HUES64 (cell line): ENCODE results near the gene NPW.
A peak's percentile ranks its signal among the peaks of the same experiment; 100 is the strongest.

Source experiments
- H3K27ac ChIP-seq: 2 replicates; pipeline ENCODE4 v1.7.0; 2013; ENCODE audit warnings: low read depth, low read length, inconsistent platforms
- H3K27me3 ChIP-seq: 2 replicates; pipeline ENCODE4 v1.6.1; 2013; ENCODE audit warnings: mild to moderate bottlenecking, low read length; ENCODE audit not compliant: insufficient read depth
- H3K36me3 ChIP-seq: 2 replicates; pipeline ENCODE4 v1.6.1; 2013; ENCODE audit warnings: mild to moderate bottlenecking, low read length; ENCODE audit not compliant: insufficient read depth
- H3K4me1 ChIP-seq: 2 replicates; pipeline ENCODE4 v1.6.1; 2013; ENCODE audit warnings: mild to moderate bottlenecking, low read length, moderate library complexity; ENCODE audit not compliant: insufficient read depth
- H3K4me3 ChIP-seq: 2 replicates; pipeline ENCODE4 v1.5.1; 2013; ENCODE audit warnings: mild to moderate bottlenecking, low read length, moderate library complexity
- H3K9ac ChIP-seq: 2 replicates; pipeline ENCODE4 v1.6.1; 2013; ENCODE audit warnings: mild to moderate bottlenecking, low read depth, low read length
- H3K9me3 ChIP-seq: 2 replicates; pipeline ENCODE4 v1.6.1; 2013; ENCODE audit warnings: low read depth, low read length; ENCODE audit not compliant: insufficient read depth
- WGBS: fragments of 150-250, 120-280 bp; methylation state at CpG from one replicate; pipeline ENCODE4 v1.1.7; 2013; ENCODE audit warnings: missing lambda C conversion rate; 5-methylcytosine and 5-hydroxymethylcytosine counted together

Gene NPW

DNA sequence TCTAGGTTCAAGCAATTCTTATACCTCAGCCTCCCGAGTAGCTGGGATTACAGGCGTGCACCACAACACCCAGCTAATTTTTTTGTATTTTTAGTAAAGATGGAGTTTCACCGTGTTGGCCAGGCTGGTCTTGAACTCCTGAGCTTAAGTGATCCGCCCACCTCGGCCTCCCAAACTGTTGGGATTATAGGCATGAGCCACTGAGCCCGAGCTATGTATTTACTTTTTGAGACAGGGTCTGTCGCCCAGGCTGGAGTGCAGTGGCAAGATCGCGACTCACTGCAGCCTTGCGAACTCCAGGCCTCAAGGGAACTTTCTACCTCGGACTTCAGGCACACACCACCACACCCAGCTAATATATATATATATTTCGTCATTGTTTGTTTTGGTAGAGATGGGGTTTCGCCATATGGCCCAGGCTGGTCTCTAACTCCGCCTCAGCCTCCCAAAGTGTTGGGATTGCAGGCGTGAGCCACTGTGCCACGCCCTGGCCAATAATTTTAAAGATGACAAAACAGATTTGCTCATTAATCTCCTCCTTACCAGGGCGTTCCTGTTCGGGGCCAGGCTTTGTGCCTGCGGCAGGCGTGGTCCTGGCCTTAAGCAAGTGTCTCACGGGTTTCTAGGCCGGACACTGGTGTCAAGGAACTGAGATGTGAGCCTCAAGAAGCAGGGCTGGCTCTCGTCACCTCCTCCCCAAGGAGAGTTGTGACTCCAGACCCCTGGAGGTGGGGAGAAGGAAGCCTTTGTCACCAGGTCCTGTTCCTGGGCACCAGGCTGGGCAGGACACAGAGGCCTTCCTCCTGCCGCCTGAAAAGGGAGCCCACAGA lies 4.3 kb upstream of the NPW start:
- Histone ChIP-seq H3K4me1 (0 out of 2 replicates have a peak, but pooled peaks cover 3% of the 10 kb centered on the region), H3K9me3 (no peaks in the 10 kb centered on the region), H3K27ac (no peak overlapping the region), H3K9ac (no peak overlapping the region), H3K27me3 (peaks cover 28% of the 10 kb centered on the region), H3K36me3 (no peaks in the 10 kb centered on the region), H3K4me3 (no peak overlapping the region)
- 93% methylated on average over 23 of the region's 24 CpGs for WGBS

DNA sequence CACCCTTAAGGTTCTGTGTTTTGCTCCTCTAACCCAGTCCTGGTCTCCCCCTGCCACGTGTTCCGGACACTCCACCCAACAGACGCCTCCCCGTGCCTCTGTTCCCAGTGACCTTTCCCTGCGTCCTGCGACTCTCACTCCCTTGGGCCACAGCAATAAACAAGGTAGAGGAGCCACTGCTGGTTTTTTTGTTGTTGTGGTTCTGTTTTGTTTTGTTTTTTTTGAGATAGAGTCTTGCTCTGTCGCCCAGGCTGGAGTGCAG lies 3.7 kb upstream of the NPW start:
- 94% methylated on average over 7 of the region's 7 CpGs for WGBS
- H3K27ac ChIP-seq: no peak overlapping the region
- H3K36me3 ChIP-seq: no peaks in the 10 kb centered on the region
- no peaks in the 10 kb centered on the region for H3K9me3 ChIP-seq
- H3K4me1 ChIP-seq: no peaks in the 10 kb centered on the region
- H3K4me3 ChIP-seq: no peak overlapping the region
- peaks cover 33% of the 10 kb centered on the region for H3K27me3 ChIP-seq
- no peak overlapping the region for H3K9ac ChIP-seq

DNA sequence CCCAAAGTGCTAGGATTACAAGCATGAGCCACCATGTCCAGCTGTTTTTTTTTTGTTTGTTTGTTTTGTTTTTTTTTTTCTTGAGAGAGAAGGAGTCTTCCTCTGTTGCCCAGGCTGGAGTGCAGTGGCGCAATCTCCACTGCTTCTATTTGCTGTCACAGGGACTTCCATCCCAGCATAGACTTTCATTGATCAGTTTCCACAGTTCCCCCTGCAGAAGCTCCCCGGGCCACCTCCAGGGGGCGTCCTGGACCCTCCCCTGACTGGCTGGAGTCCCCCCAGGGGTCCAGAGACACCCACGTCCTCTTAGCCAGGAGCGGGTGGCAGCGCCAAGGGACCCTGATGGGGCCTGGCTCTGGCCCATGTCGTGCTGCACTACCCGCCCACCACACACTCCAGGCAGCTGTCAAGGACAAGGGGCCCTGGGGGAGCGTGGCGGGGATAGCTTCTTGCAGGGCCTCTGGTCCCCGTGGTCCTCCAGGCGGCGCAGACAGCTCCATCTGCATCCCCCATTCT lies 3.1 kb upstream of the NPW start:
- Histone ChIP-seq H3K4me1 (no peaks in the 10 kb centered on the region), H3K27ac (no peak overlapping the region), H3K4me3 (no peak overlapping the region)

DNA sequence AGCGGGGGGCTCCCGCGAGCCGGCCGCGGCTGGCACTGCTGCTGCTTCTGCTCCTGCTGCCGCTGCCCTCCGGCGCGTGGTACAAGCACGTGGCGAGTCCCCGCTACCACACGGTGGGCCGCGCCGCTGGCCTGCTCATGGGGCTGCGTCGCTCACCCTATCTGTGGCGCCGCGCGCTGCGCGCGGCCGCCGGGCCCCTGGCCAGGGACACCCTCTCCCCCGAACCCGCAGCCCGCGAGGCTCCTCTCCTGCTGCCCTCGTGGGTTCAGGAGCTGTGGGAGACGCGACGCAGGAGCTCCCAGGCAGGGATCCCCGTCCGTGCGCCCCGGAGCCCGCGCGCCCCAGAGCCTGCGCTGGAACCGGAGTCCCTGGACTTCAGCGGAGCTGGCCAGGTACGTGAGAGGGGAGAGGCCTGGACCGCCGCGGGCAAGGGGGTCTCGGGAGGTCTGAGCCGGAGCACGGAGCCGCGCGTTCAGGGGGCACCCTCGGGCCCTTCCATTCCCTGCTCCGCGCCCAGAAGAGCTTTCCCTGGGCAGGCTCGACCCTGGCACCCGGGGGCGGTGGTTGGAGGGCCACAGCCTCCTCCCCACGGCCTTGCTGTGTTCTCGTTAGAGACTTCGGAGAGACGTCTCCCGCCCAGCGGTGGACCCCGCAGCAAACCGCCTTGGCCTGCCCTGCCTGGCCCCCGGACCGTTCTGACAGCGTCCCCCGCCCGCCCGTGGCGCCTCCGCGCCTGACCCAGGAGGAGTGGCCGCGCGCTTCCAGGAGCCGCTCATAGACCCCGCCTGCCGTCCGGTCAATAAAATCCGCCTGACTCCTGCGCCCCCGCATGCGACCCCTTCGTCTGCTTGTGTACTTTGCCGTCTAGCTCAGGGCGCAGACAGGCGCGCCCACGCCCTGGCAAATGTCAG lies 591 bp downstream of the NPW start:
- no peaks in the 10 kb centered on the region for H3K4me1 ChIP-seq
- no peaks in the 10 kb centered on the region for H3K36me3 ChIP-seq
- H3K27me3 ChIP-seq: peaks cover 61% of the 10 kb centered on the region
- peak overlapping the region; percentile 48 for H3K4me3 ChIP-seq
- no peak overlapping the region for H3K27ac ChIP-seq
- no peaks in the 10 kb centered on the region for H3K9me3 ChIP-seq
- H3K9ac ChIP-seq: peak overlapping the region; percentile 44; the same call in 1 of the 2 replicates
- 3% methylated on average over 96 of the region's 96 CpGs for WGBS

More for the DNA sequence above, 3.1 kb upstream of the NPW start:
- WGBS: 58% methylated on average over 13 of the region's 13 CpGs
- Histone ChIP-seq H3K27me3 (peaks cover 39% of the 10 kb centered on the region), H3K9ac (no peak overlapping the region), H3K36me3 (no peaks in the 10 kb centered on the region), H3K9me3 (no peaks in the 10 kb centered on the region)

DNA sequence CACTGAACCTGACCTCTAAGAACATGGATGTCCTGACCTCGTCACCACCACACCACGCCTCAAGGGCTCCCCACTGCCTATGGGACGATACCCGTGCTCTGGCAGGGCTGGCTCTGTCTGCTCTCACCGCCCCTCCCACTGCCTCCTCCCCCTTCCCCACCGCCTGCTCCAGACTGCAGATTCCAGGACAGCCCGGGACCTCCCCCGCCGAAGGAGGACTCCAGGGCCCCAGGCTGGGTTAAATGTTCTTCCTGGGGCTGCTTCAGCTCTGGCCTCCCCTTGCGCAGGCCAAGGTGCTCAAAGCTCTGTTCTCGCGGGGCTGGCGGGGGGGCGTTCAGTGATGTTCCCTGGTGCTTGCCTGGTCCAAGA lies 3.1 kb downstream of the NPW start:
- WGBS: 2% methylated on average over 14 of the region's 14 CpGs
- peak overlapping the region; percentile 58 for H3K4me3 ChIP-seq
- H3K9ac ChIP-seq: no peak overlapping the region
- no peaks in the 10 kb centered on the region for H3K9me3 ChIP-seq
- H3K36me3 ChIP-seq: no peaks in the 10 kb centered on the region
- H3K4me1 ChIP-seq: no peaks in the 10 kb centered on the region
- no peak overlapping the region for H3K27ac ChIP-seq
- peaks cover 77% of the 10 kb centered on the region for H3K27me3 ChIP-seq

DNA sequence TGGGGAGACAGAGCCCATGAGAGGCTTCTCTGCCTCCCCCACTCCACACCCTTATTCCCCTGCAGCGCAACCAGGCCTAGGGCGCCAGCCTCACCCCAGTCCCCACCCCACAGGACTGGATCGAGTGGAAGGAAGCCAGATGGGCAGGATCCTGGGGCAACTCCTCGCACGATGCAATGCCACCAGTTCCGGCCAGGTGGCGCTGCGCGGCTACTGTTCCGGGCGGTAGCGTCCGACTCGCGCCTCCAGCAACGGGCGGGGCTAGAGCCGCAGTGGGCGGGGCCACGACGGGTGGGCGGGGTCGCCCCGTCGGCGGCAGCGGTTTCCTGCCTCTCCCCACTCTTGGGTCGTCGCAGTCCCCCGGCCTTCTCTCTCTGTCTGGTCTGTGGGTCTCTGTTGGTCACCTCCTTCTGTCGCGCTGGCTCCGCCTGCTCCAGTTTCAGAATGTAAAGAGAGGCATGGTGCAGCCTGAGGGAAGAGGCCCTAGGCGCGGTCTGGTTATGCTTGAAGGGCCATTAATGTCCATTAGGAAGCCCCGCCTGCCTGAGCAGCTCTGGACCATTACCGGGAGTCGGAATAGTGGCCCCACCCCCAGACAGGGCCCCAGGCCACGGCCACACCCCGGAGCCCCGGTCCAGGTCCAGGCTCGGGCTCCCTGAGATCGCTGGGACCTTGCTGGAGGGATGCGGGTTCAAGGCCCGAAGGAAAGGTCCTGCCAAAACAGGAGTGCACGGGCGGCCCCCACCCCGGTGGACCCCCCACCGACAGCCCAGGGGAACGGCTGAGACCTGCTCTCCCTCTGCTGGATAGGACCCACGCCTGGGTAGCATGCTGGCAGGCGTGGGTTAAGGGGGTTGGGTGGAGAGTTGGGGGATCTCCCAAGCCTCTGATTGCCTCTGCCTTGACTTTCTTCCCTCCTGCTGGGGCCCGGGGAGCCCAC lies 3.8 kb downstream of the NPW start:
- Histone ChIP-seq H3K9me3 (no peaks in the 10 kb centered on the region), H3K36me3 (no peaks in the 10 kb centered on the region), H3K9ac (no peak overlapping the region), H3K27me3 (peaks cover 79% of the 10 kb centered on the region), H3K27ac (no peak overlapping the region), H3K4me3 (peak overlapping the region; percentile 58), H3K4me1 (no peaks in the 10 kb centered on the region)
- WGBS: 10% methylated on average over 53 of the region's 53 CpGs

DNA sequence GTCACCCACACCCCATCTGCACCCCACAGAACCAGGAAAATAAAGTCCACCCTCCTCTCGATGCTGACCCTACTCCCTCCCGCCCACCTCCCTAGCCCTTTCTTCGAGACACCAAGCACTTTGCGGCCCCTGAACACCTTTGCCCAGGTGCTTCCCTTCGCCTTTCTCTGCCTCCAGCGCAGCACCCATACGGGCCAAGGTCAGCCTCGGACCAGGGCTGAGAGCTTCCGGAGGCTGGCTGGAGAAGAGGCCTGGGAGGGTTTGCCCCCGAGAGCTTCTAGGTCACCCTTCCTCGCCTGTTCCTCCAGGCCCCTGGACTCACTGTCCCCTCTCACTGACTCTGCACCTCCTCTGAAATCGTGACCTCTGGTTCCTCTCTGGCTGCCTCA lies 4.4 kb downstream of the NPW start:
- peak overlapping the region; percentile 58; the same call in 1 of the 2 replicates for H3K4me3 ChIP-seq
- no peaks in the 10 kb centered on the region for H3K36me3 ChIP-seq
- no peaks in the 10 kb centered on the region for H3K4me1 ChIP-seq
- peaks cover 75% of the 10 kb centered on the region for H3K27me3 ChIP-seq
- H3K9me3 ChIP-seq: no peaks in the 10 kb centered on the region
- H3K27ac ChIP-seq: no peak overlapping the region
- no peak overlapping the region for H3K9ac ChIP-seq
- WGBS: 89% methylated on average over 12 of the region's 12 CpGs

DNA sequence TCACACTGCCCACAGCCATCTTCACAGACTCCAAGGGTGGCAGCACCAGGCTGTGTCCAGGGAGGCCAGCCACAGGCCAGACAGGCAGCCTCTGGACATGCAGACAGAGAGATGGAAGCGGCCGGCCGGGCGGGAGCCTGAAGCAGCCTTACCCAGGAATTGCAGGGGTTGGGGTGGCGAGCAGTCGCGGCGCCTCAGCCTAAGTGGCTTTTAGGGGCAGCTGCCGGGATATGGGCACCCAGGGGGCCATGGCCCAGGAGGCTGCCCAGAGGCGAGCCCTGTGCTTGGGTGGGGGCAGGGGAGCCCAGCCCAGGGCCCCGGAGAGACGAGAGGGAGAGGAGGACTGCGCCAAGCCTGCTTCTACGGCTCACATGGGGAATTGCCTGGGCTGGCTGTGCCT lies 5.7 kb downstream of the NPW start:
- no peak overlapping the region for H3K9ac ChIP-seq
- no peaks in the 10 kb centered on the region for H3K36me3 ChIP-seq
- H3K9me3 ChIP-seq: no peaks in the 10 kb centered on the region
- H3K4me3 ChIP-seq: no peak overlapping the region
- 94% methylated on average over 14 of the region's 14 CpGs for WGBS
- H3K4me1 ChIP-seq: no peaks in the 10 kb centered on the region
- H3K27ac ChIP-seq: no peak overlapping the region
- H3K27me3 ChIP-seq: peaks cover 62% of the 10 kb centered on the region

DNA sequence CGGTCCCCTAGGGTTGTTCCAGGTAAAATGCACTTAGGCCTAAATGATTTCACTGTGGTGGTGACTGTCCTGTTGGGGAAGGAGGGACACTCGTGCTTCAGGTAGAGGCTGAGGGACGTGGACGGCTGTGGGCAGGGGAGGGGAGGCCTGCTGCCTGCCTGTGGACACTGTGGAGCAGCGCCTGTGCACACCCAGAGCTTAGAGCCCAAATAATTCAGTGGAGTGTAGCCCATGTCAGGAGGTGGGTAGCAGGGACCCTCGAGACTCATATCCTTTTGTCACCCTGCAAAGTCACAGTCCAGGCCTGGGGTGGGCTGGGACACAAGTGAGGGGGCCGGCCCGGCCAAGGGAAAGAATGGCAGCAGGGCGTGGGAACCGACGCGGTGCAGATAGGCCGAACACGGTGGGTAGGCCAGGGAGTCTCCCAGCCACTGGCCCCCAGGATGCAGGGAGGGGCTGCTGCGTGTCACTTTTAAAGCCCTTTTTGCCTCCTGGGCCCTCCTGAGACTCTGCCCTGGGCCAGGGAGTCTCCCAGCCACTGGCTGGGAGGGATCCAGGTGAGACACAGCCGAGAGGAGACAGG lies 6.4 kb downstream of the NPW start:
- 88% methylated on average over 16 of the region's 16 CpGs for WGBS
- no peaks in the 10 kb centered on the region for H3K9me3 ChIP-seq
- no peak overlapping the region for H3K27ac ChIP-seq
- H3K4me3 ChIP-seq: no peak overlapping the region
- no peaks in the 10 kb centered on the region for H3K4me1 ChIP-seq
- H3K36me3 ChIP-seq: no peaks in the 10 kb centered on the region
- H3K9ac ChIP-seq: no peak overlapping the region
- H3K27me3 ChIP-seq: peaks cover 55% of the 10 kb centered on the region

DNA sequence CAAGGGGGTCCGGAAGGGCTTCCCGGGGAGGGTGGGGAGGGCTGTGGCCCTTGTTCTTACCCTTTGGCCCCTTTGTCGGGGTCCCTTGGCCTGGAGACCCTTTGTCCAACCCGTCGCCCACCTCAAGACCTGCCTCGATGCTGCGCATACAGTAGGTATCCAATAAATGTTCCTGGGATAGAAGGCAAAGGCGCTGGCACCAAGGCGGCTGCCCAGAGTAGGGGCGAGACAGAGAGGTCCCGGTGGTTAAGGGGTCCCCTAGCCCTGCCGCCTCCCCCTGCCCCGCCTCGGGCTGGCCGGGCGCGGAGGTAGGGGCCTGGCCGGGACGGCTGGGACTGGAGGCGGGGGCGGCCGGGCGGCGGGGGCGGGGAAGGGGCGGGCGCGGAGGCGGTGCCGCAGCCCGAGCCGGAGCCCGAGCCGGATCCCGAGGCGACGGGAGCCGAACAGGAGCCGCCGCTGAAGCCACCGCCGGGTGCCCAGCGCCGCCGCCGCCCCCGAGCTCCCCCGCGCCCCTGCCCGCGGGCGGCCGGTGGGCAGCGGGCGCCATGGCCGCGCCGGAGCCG lies 7.0 kb downstream of the NPW start, which contains the start of gene NHERF2:
NHERF2 (plus strand) TSS at position 442 of the 563 bp plus-strand sequence; CDS start at position 546, 104 bp downstream.
- WGBS: 12% methylated on average over 59 of the region's 59 CpGs
- Histone ChIP-seq H3K9ac (peak within 1 kb of the TSS; percentile 60), H3K9me3 (no peaks in the 10 kb centered on the region), H3K27me3 (peaks cover 49% of the 10 kb centered on the region), H3K36me3 (no peaks in the 10 kb centered on the region), H3K27ac (no peak within 1 kb of the TSS), H3K4me1 (no peaks in the 10 kb centered on the region), H3K4me3 (peak within 1 kb of the TSS; percentile 44)
